GM12878 (cell line): ENCODE results near the gene LIMCH1.

ENCODE experiments used
- BCL11A ChIP-seq: IDR thresholded peaks from 2 replicates; pipeline ENCODE4 v1.6.1; 2011; ENCODE audit warnings: low read depth, low read length
- CBFB ChIP-seq: IDR thresholded peaks from 2 replicates; pipeline ENCODE4 v1.6.1; 2016; ENCODE audit warnings: antibody characterized with exemption, low read depth
- EZH2 ChIP-seq: IDR thresholded peaks from 2 replicates; pipeline ENCODE4 v1.6.1; 2012; ENCODE audit warnings: low read depth, mild to moderate bottlenecking, control low read depth, inconsistent platforms, low read length, borderline replicate concordance; ENCODE audit not compliant: control insufficient read depth
- GATAD2B ChIP-seq: fragments of 450-650 bp; conservative IDR thresholded peaks from 2 replicates; pipeline ENCODE4 v1.6.1; 2017; ENCODE audit warnings: low read depth, mild to moderate bottlenecking, moderate library complexity
- LARP7 ChIP-seq: fragments of 450-650 bp; IDR thresholded peaks from 2 replicates; pipeline ENCODE4 v1.6.1; 2017; ENCODE audit warnings: mild to moderate bottlenecking
- POLR2A ChIP-seq: IDR thresholded peaks from 2 replicates; pipeline ENCODE4 v1.6.1; 2011; ENCODE audit warnings: low read depth, mild to moderate bottlenecking, low read length
- SUZ12 ChIP-seq: fragments of 200-600 bp; sonication (generic); IDR thresholded peaks from one replicate; pipeline ENCODE4 v1.6.1; 2018; ENCODE audit warnings: antibody characterized with exemption, mild to moderate bottlenecking; ENCODE audit not compliant: unreplicated experiment
- TF ChIP-seq, protein P1 (sequence below): IDR thresholded peaks from 2 replicates; pipeline ENCODE4 v1.6.1; 2012; ENCODE audit warnings: low read depth, low read length, improper control_type of control experiment

DNA sequence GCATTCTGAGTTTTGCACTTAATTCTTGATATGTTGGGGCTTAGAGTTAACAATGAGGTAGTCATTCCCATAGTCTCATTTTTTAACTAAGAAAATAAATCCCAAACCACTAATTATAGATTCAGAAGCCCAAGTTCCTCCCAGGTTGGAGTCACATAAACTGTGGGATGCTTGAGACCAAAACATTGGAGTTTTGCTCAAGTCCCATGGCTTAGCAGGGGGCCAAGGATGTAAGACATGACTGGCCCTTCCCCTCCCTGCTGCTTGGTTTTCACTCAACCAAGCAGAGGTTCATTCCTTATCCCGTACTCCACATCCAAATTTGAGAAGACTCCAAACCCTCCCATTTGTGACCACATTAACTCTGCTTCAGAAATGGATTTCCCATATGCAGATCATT, 101.3 kb downstream of the LIMCH1 start:
- TF ChIP-seq BCL11A, result no peak
- TF ChIP-seq CBFB, result no peak
- no peak for TF ChIP-seq GATAD2B
- no peak for TF ChIP-seq SUZ12
- TF ChIP-seq, protein P1, sequence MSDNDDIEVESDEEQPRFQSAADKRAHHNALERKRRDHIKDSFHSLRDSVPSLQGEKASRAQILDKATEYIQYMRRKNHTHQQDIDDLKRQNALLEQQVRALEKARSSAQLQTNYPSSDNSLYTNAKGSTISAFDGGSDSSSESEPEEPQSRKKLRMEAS, result no peak
- no peak for TF ChIP-seq EZH2
- no peak for TF ChIP-seq LARP7
- TF ChIP-seq POLR2A, result no peak
